H1 (cell line): ENCODE results near the gene KCNAB2. TPM values are rescaled to one million over a fixed set of nuclear protein-coding genes. Genes with fewer than 3 reads are reported as not detected.

ENCODE experiments used
- CHD2 ChIP-seq: IDR thresholded peaks from 2 replicates; pipeline ENCODE4 v1.6.1; 2012; ENCODE audit warnings: low read length, improper control_type of control experiment
- PHF8 ChIP-seq: fragments of 200-600 bp; sonication (generic); conservative IDR thresholded peaks from 2 replicates; pipeline ENCODE4 v1.7.1; 2012; ENCODE audit warnings: low read depth, mild to moderate bottlenecking, inconsistent platforms, low read length, moderate library complexity
- TAF1 ChIP-seq: IDR thresholded peaks from 2 replicates; pipeline ENCODE4 v1.6.1; 2011; ENCODE audit warnings: mild to moderate bottlenecking, low read depth, low read length
- polyA plus RNA-seq, 7 experiments: library from polyadenylated mRNA; depleted of rRNA in 3 of 7; stranded (reverse) in 5 of 7; unstranded in 2 of 7; fragments of >200 nt in 5 of 7; fragments of 200-250 nt in 2 of 7; gene quantifications; 1 replicate in 5 of 7; 2 replicates in 1 of 7; 4 replicates in 1 of 7; pipeline versions ENCODE4 v1.2.1 to v1.2.3, GENCODE V29; 2011 to 2013; ENCODE audit warnings: missing spikeins in 2 of 7, mixed read lengths in 2 of 7
- total RNA-seq: library from RNA; stranded (reverse); fragmentation: NEBNext Ultra II Directional; extraction: Animal tissue kit (Norgen Biotek cat#: 25700); gene quantifications from 2 replicates; pipeline ENCODE4 v1.2.1, GENCODE V29; 2021

Gene KCNAB2
- total and polyA plus RNA-seq, 2 of the 8 experiments (the other 6 are each of a cell fraction or from before 2014, with no cell fraction given) = 4.5 to 7.0 TPM

DNA sequence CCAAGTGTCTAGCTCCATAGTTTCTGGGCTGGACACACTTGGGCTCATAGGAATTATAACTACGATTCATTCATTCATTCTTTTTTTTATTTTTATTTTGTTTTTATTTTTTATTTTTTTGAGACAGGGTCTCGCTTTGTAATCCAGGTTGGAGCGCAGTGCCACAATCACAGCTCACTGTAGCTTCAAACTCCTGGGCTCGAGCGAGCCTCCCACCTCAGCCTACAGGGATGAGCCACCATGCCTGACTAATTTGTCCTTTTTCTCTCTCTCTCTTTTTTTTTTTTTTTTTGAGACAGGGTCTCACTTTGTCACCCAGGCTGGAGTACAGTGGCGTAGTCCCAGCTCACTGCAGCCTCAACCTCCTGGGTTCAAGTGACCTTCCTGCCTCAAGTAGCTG, 42.3 kb downstream of the KCNAB2 start (continued):
- TF ChIP-seq PHF8 = no peak
- no peak for TF ChIP-seq TAF1
- no peak for TF ChIP-seq CHD2
